Mesothelial cell of epicardium (in vitro differentiated cells): ENCODE results near the gene TMEM258. TPM values are rescaled to one million over a fixed set of nuclear protein-coding genes. Genes with fewer than 3 reads are reported as not detected.

ENCODE experiments used
- DNase-seq, 2 experiments: peaks; one replicate each; pipeline ENCODE4 v3.0.0; 2021; ENCODE audit warnings: low spot score in 2 of 2; ENCODE audit not compliant: unreplicated experiment in 2 of 2
- H3K27ac Mint-ChIP-seq: 2 replicates; pipeline ENCODE4 v1.8.0; 2021; ENCODE audit warnings: mixed read lengths
- H3K27me3 Mint-ChIP-seq: 2 replicates; pipeline ENCODE4 v1.8.0; 2021; ENCODE audit warnings: low read depth, mixed read lengths
- H3K36me3 Mint-ChIP-seq: 2 replicates; pipeline ENCODE4 v1.8.0; 2021; ENCODE audit warnings: mixed read lengths
- H3K4me1 Mint-ChIP-seq: 2 replicates; pipeline ENCODE4 v1.8.0; 2021; ENCODE audit warnings: mixed read lengths
- H3K4me3 Mint-ChIP-seq: 2 replicates; pipeline ENCODE4 v1.8.0; 2021; ENCODE audit warnings: mild to moderate bottlenecking, moderate library complexity, mixed read lengths
- H3K9me3 Mint-ChIP-seq: 2 replicates; pipeline ENCODE4 v1.8.0; 2021; ENCODE audit warnings: mixed read lengths
- total RNA-seq: library from RNA; stranded (reverse); gene quantifications from 3 replicates; pipeline ENCODE4 v1.2.1, GENCODE V29; 2021
- TF ChIP-seq, protein P1 (sequence below): fragments of 200-600 bp; sonication (generic); IDR thresholded peaks from one replicate; pipeline ENCODE4 v1.5.0; 2021; ENCODE audit warnings: antibody characterized with exemption; ENCODE audit not compliant: unreplicated experiment

The TMEM258 gene
- total RNA-seq, 1 donor from 2014 or later = 154 TPM

GRCh38 chr11:61756147-61756451, 36.3 kb downstream of the TMEM258 start:
- Mint-ChIP-seq H3K4me3 (peak overlapping the region; percentile 84), H3K27ac (peak overlapping the region; percentile 98)

DNA sequence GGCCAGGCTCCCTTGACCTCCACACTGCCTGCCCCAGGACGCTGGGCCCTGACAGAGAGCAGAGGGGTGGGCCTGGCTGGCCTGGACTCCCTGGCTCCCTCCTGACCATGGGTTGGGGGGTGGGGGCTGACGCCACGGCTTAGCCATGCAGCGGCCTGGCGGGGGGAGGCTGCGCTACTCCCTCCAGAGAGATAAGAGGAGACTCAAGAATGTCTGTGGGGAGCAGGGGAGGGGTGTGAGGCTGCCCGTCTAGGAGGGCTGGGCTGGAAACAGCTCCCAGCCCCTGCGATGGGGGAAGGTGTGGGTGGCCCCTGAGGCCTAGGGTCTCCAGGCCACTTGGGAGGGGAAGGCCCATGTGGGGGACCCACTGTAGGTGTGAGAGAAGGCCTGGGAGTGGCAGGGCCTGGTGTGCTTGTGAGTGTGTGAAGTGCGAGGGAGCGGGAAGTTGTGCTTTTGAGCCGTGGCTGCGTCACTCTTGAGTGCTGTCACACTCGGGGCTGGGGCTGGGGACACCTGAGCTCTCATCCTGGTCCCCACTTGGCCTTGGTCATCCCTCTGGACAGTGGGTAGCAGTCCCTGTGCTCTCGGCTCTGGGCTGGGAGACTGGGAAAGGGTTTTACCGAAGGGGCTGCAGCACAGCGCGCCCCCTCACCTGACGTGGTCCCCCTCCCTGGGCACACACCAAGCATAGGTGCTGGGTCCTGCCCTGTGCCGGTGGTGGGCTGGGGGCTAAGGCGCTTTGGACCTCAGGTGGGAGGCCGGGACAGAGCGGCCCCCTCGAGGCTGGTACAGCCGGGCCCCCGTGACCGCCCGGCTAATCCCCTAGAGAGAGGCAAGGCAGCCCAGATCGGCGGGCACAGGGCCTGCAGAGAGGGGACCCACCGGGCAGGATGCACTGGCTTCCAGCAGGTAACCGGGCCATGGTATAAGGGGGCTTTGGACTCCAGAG, 37.6 kb downstream of the TMEM258 start:
- peak overlapping the region; percentile 98 for H3K27ac Mint-ChIP-seq
- no peaks in the 10 kb centered on the region for H3K36me3 Mint-ChIP-seq
- peak; percentile 61 to 78 for DNase-seq
- H3K27me3 Mint-ChIP-seq = no peaks in the 10 kb centered on the region
- H3K4me1 Mint-ChIP-seq = peaks cover 70% of the 10 kb centered on the region
- H3K9me3 Mint-ChIP-seq = no peaks in the 10 kb centered on the region
- H3K4me3 Mint-ChIP-seq = peak overlapping the region; percentile 84
- TF ChIP-seq, protein P1, sequence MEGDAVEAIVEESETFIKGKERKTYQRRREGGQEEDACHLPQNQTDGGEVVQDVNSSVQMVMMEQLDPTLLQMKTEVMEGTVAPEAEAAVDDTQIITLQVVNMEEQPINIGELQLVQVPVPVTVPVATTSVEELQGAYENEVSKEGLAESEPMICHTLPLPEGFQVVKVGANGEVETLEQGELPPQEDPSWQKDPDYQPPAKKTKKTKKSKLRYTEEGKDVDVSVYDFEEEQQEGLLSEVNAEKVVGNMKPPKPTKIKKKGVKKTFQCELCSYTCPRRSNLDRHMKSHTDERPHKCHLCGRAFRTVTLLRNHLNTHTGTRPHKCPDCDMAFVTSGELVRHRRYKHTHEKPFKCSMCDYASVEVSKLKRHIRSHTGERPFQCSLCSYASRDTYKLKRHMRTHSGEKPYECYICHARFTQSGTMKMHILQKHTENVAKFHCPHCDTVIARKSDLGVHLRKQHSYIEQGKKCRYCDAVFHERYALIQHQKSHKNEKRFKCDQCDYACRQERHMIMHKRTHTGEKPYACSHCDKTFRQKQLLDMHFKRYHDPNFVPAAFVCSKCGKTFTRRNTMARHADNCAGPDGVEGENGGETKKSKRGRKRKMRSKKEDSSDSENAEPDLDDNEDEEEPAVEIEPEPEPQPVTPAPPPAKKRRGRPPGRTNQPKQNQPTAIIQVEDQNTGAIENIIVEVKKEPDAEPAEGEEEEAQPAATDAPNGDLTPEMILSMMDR = no peak

More at GRCh38 chr11:61756147-61756451, 36.3 kb downstream of the TMEM258 start:
- no peaks in the 10 kb centered on the region for H3K27me3 Mint-ChIP-seq
- no peak for DNase-seq
- no peaks in the 10 kb centered on the region for H3K36me3 Mint-ChIP-seq
- TF ChIP-seq, protein P1 = no peak
- H3K4me1 Mint-ChIP-seq = peaks cover 72% of the 10 kb centered on the region
- H3K9me3 Mint-ChIP-seq = no peaks in the 10 kb centered on the region

- Mint-ChIP-seq H3K4me3 (peak overlapping the region; percentile 84), H3K36me3 (no peaks in the 10 kb centered on the region), H3K27ac (peak overlapping the region; percentile 98), H3K4me1 (peaks cover 69% of the 10 kb centered on the region), H3K9me3 (no peaks in the 10 kb centered on the region), H3K27me3 (no peaks in the 10 kb centered on the region)
- TF ChIP-seq, protein P1 = no peak
- no peak for DNase-seq
These were observed 38.7 kb downstream of the TMEM258 start for GRCh38 chr11:61753672-61754071.

DNA sequence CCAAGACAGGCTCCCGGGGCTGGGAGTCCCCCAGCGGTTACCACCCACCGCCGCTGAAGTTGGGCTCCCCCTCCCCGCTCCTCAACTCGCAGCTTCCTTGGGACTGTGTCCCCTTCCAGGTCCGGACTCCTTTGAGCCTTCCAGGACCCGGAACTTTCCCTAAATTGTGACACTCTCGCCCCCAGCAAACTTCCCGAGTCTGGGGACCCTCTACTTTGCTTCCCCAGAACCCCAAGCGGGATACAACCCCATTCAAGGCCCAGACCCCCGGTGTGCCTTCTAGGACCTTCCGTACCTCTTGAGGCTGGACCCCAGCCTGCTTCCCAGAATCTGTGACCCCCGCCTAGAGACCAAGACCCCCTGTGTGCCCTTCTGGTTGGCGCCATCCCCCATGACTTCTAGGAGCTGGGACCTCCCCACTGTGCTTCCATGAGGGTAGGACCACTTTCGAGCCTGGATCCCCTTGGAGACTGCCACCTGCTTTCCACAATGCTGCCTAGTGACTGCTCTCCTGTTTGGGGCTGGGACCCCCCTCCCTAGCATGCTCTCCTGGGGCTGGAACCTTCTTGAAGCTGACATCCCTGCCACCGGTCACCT, 39.4 kb downstream of the TMEM258 start:
- peak overlapping the region; percentile 84 for H3K4me3 Mint-ChIP-seq
- H3K4me1 Mint-ChIP-seq = peaks cover 65% of the 10 kb centered on the region
- H3K9me3 Mint-ChIP-seq = no peaks in the 10 kb centered on the region
- TF ChIP-seq, protein P1 = no peak
- DNase-seq = no peak
- no peaks in the 10 kb centered on the region for H3K36me3 Mint-ChIP-seq
- no peaks in the 10 kb centered on the region for H3K27me3 Mint-ChIP-seq
- peak overlapping the region; percentile 98 for H3K27ac Mint-ChIP-seq

DNA sequence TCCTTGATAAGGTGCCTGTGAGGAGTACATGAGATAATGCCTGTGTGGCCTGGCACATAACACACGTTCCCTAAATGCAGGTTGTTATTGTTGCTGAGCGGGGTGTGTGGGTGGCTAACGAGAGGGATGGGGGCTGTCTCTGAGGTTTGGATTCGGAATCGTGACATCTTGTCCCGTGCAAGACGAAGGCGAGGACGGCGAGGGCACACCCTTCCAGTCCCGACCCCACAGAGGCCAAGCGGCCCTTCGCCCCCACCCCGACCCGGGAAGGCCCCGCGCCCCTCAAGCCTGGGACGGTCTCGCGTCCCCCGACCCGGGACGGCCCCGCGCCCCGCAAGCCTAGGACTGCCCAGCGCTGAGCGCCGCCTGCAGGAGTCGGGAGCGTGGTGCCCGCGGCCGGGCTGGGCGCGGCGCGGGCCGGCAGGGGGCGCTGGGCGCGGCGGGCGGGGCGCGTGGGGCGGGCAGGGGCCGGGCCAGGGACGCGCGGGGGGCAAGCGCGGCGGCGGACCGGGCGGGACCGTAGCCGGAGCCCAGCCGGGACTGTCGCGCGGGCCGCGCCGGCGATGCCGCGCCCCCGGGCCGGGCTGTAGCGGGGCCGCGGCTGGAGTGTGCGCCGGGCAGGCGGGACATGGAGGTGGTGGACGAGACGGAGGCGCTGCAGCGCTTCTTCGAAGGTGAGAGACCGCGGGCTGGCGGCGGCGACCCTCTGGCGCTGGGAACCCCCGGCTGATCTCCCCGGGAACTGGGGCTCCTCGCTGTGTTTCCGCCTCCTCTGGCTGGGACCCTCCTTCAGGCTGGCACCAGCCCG, 40.1 kb downstream of the TMEM258 start, which contains the start of gene MYRF:
TSS of gene MYRF (plus strand) at position 520 of the 808 bp plus-strand sequence. CDS start at position 629, 109 bp downstream.
- peak within 1 kb of the TSS; percentile 98 for H3K27ac Mint-ChIP-seq
- no peaks in the 10 kb centered on the region for H3K9me3 Mint-ChIP-seq
- no peaks in the 10 kb centered on the region for H3K36me3 Mint-ChIP-seq
- TF ChIP-seq, protein P1 = no peak
- DNase-seq = peak; percentile 70 to 79
- H3K4me1 Mint-ChIP-seq = peaks cover 62% of the 10 kb centered on the region
- H3K27me3 Mint-ChIP-seq = no peaks in the 10 kb centered on the region
- peak within 1 kb of the TSS; percentile 84 for H3K4me3 Mint-ChIP-seq
